ENCODE results near the gene ITSN2. TPM values are rescaled to one million over a fixed set of nuclear protein-coding genes. Genes with fewer than 3 reads are reported as not detected.

The ITSN2 gene
- total RNA-seq, 4 donors from 2014 or later, result 44.3 to 73.3 (median 52.8) TPM

GRCh38 chr2:24190503-24190902, 169.8 kb downstream of the ITSN2 start:
- TF ChIP-seq CTCF (IDR thresholded peaks at IDR 0.05), result no peak
- DNase-seq (ENCODE audit: low spot score) (no peak), ATAC-seq (ENCODE audit: low FRiP score) (no peak)

DNA sequence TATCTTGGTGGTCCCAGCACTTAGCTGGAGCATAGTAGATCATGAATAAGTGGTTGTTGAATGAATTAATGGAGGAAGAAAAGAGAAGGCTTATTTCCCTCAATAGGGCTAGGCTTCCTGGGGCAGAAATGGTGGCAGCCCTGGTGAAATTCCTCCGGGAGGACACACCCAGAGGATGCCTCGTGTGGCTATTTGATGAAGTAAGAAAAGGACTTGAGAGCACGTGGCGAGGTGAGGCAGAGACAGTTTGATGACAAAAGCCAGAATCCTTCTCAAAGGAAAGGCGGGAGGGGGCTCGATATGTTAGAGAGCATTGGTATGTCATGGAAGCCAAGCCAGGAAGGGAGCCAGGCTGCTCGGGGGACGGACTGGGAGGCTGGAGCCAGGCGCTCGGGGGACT, 170.8 kb downstream of the ITSN2 start:
- DNase-seq (ENCODE audit: low spot score) (no peak), ATAC-seq (ENCODE audit: low FRiP score) (no peak)
- TF ChIP-seq CTCF (IDR thresholded peaks at IDR 0.05), result no peak

- ATAC-seq (ENCODE audit: low FRiP score), result no peak
- no peak for DNase-seq (ENCODE audit: low spot score)
- no peak for TF ChIP-seq CTCF (IDR thresholded peaks at IDR 0.05)
These were observed 176.8 kb downstream of the ITSN2 start for GRCh38 chr2:24183366-24184069.

GRCh38 chr2:24182507-24182906, 177.8 kb downstream of the ITSN2 start:
- no peak for TF ChIP-seq CTCF (IDR thresholded peaks at IDR 0.05)
- ATAC-seq (ENCODE audit: low FRiP score) (no peak), DNase-seq (ENCODE audit: low spot score) (no peak)

DNA sequence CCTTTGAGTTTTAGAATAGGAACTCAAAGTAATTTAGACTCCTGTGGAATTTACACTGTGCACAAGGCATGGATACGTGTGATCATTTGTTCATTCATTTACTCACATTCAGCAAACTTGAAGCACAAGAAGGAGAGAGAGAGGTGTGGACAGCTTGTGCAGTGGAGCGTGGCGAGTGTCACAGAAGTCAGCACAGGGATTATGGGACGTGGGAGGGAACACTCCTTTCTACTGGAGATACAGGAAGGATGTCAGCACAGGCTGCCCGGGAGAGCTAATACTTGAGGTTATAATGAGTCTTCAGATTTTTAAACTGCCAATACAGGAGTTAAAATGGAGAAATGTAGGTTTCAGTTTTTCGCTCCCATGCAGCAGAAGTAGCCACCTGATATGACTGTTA, 178.5 kb downstream of the ITSN2 start:
- no peak for DNase-seq (ENCODE audit: low spot score)
- no peak for TF ChIP-seq CTCF (IDR thresholded peaks at IDR 0.05)
- ATAC-seq (ENCODE audit: low FRiP score), result no peak

GRCh38 chr2:24179683-24180082, 180.7 kb downstream of the ITSN2 start:
- TF ChIP-seq CTCF (IDR thresholded peaks at IDR 0.05), result no peak

DNA sequence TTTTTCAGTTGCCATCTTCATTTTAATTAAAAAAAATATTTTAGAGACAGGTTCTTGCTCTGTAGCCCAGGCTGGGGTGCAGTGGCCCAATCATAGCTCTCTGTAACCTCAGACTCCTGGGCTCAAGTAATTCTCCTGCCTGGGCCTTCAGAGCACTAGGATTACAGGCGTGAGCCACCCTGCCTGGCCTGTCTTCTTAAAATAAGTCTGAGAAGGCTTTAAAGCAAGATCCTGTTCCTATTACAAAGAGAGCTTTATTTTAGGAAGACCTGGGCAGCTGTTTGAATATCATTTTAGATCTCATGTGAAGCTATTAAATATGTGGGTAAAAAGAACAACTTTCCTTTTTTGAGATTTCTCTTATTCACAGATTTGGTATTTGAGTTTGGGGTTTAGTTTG, 184.0 kb downstream of the ITSN2 start:
- DNase-seq (ENCODE audit: low spot score), result no peak
- no peak for ATAC-seq (ENCODE audit: low FRiP score)
- no peak for TF ChIP-seq CTCF (IDR thresholded peaks at IDR 0.05)

More at GRCh38 chr2:24179683-24180082, 180.7 kb downstream of the ITSN2 start:
- ATAC-seq (ENCODE audit: low FRiP score) (no peak), DNase-seq (ENCODE audit: low spot score) (no peak)
